GM12878 (cell line): ENCODE measurements around the gene BBX.

Experiments
- ATF7 ChIP-seq: fragments of 450-650 bp; IDR thresholded peaks from 2 replicates; pipeline ENCODE4 v1.6.1; 2016; ENCODE audit warnings: low read depth, mild to moderate bottlenecking
- CBX3 ChIP-seq: fragments of 200-600 bp; sonication (generic); IDR thresholded peaks from 2 replicates; pipeline ENCODE4 v1.6.1; 2016; ENCODE audit warnings: low read depth, borderline replicate concordance
- CTCF ChIP-seq, 3 experiments: IDR thresholded peaks in 2 of 3; conservative IDR thresholded peaks in 1 of 3; 2 replicates each; pipeline ENCODE4 v1.5.1; 2011; ENCODE audit warnings: low read depth in 3 of 3, low read length in 3 of 3, mild to moderate bottlenecking in 3 of 3, control low read depth in 2 of 3, moderate library complexity in 2 of 3, inconsistent platforms in 1 of 3, mixed read lengths in 1 of 3; ENCODE audit not compliant: control insufficient read depth in 2 of 3, insufficient read depth in 1 of 3; ENCODE audit errors: extremely low read depth in 1 of 3
- DPF2 ChIP-seq: fragments of 450-650 bp; IDR thresholded peaks from 2 replicates; pipeline ENCODE4 v1.6.1; 2017; ENCODE audit warnings: mild to moderate bottlenecking
- EP300 ChIP-seq, 2 experiments: fragments of 150-350 bp in 1 of 2; IDR thresholded peaks; 2 replicates each; pipeline ENCODE4 v1.6.1; 2011 to 2012; ENCODE audit warnings: low read depth in 2 of 2, low read length in 2 of 2, borderline replicate concordance in 1 of 2, improper control_type of control experiment in 1 of 2, inconsistent platforms in 1 of 2; ENCODE audit not compliant: control insufficient read depth in 1 of 2
- FOXK2 ChIP-seq: fragments of 450-650 bp; IDR thresholded peaks from 2 replicates; pipeline ENCODE4 v1.6.1; 2017; ENCODE audit warnings: mild to moderate bottlenecking, moderate library complexity
- HDAC2 ChIP-seq: fragments of 200-600 bp; sonication (generic); IDR thresholded peaks from 2 replicates; pipeline ENCODE4 v1.6.1; 2017
- PKNOX1 ChIP-seq: fragments of 450-650 bp; IDR thresholded peaks from 2 replicates; pipeline ENCODE4 v1.6.1; 2016; ENCODE audit warnings: mild to moderate bottlenecking
- POLR2A ChIP-seq: IDR thresholded peaks from 2 replicates; pipeline ENCODE4 v1.6.1; 2011; ENCODE audit warnings: low read depth, mild to moderate bottlenecking, low read length
- POU2F2 ChIP-seq: IDR thresholded peaks from 3 replicates; pipeline ENCODE4 v1.6.1; 2011; ENCODE audit warnings: low read depth, mild to moderate bottlenecking, low read length, borderline replicate concordance
- REST ChIP-seq: IDR thresholded peaks from 2 replicates; pipeline ENCODE4 v1.6.1; 2012; ENCODE audit warnings: mild to moderate bottlenecking, low read depth, low read length
- TAF1 ChIP-seq: IDR thresholded peaks from 2 replicates; pipeline ENCODE4 v1.6.1; 2011; ENCODE audit warnings: mild to moderate bottlenecking, low read depth, low read length, borderline replicate concordance

GRCh38 chr3:107675233-107675900 lies 152.6 kb downstream of the BBX start:
- TF ChIP-seq PKNOX1 (no peak), POLR2A (no peak), FOXK2 (no peak), CTCF (IDR thresholded peaks at IDR 0.05 in 2 of 3, conservative IDR thresholded peaks at IDR 0.05 in 1 of 3; ENCODE audit: control insufficient read depth in 2 of 3, extremely low read depth in 1 of 3, insufficient read depth in 1 of 3, low read depth in 3 of 3, low read length in 3 of 3) (no peak), POU2F2 (no peak), ATF7 (no peak), TAF1 (no peak), DPF2 (no peak), HDAC2 (no peak), EP300 (IDR thresholded peaks at IDR 0.05; ENCODE audit: borderline replicate concordance in 1 of 2, control insufficient read depth in 1 of 2, low read depth in 2 of 2, low read length in 2 of 2) (no peak), CBX3 (no peak), REST (no peak)
